GM21576 (cell line): Measurements from ENCODE around the gene NT5E.
"Not testable (repeated sequence)": the region's sequence is repeated elsewhere in the genome, so short reads cannot be mapped to it uniquely, and the experiment has no call there.

Experiments
- ATAC-seq: cut with Tn5 transposase; IDR thresholded peaks from one replicate; pipeline ENCODE4 v1.9.1; 2021; ENCODE audit warnings: mild to moderate bottlenecking, moderate library complexity; ENCODE audit not compliant: unreplicated experiment

The NT5E gene

DNA sequence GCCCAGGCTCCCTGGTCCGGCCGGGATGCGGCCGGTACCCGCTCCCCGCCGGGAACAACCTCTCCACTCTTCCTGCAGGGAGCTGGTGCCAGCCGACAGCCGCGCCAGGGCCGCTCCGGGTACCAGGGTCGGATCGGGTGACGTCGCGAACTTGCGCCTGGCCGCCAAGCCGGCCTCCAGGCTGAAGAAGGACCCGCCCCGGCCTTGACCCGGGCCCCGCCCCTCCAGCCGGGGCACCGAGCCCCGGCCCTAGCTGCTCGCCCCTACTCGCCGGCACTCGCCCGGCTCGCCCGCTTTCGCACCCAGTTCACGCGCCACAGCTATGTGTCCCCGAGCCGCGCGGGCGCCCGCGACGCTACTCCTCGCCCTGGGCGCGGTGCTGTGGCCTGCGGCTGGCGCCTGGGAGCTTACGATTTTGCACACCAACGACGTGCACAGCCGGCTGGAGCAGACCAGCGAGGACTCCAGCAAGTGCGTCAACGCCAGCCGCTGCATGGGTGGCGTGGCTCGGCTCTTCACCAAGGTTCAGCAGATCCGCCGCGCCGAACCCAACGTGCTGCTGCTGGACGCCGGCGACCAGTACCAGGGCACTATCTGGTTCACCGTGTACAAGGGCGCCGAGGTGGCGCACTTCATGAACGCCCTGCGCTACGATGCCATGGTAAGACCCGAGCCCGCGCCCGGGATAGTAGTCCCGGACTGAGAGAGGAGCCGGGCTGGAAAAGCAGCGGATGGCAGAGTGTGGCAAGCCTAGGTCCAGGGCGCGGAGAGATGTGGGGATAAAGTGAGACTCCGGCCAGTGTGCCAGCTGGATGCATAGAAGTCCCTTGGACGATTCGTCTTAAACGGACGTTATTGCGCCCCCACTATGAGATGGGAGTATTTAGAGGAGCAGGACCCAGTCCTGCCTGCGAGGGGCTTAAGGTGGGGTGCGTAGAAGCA is at the start of gene NT5E:
TSS of gene NT5E (plus strand) at position 266 of the 942 bp plus-strand sequence. CDS start at position 323, 57 bp downstream.
- peak; percentile 74 for ATAC-seq

DNA sequence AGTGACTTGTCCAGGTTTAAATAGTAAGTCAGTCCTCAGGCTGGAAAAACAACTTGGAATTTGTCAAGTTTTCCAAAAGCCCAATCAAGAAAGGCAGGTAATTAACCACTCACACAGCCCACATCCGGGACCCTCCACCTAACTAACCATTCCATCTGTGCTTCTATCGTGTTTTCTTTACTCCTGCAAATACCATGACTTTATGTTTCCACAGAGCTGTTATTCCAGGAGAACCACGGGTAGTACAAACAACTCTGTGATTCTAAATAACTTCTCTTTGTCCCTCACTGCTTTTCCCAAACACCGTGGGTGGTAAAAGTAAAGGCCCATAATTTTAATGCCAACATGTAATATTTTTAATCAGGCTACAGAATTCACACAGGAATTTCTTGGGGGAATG is 49.6 kb upstream of the NT5E start:
- ATAC-seq: no peak

DNA sequence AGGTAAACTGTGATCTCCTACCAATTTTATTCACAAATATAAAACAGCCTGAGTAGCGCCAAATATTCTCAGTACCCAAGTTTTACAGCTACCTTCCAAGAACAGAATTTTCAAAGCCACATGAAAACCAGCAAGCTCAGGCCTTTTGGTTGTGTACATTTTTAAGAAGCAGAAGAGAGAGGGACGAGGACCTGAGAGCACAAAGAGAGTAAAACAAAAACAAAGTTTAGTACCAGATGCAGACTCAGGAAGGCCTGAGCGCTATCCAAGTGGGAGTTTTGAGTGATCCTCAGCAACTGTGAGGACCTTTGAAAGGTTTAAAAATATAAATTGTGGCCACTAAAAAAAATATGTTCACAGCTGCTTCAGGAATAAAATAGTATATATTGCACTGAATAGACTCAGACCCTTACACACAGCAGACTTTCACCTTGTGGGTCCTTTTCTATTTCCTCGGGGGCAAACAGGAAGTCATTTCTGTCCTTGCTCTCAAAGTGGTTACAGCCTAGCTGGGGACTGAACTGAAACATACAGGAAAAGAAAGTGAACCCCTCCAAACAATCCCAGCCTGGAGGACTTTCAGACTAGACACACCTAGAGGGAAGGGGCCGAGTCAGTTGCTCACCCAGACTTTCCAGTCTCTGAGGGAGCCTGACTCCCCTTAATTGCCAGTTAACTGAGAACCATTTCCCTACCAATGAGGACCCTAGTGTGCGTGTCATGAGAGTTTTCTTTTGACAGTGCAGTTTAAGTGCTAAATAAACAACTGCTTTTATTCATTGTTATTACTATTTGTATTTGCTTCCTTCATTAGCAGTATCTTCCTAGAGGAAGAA is 48.5 kb upstream of the NT5E start:
- ATAC-seq: no peak

DNA sequence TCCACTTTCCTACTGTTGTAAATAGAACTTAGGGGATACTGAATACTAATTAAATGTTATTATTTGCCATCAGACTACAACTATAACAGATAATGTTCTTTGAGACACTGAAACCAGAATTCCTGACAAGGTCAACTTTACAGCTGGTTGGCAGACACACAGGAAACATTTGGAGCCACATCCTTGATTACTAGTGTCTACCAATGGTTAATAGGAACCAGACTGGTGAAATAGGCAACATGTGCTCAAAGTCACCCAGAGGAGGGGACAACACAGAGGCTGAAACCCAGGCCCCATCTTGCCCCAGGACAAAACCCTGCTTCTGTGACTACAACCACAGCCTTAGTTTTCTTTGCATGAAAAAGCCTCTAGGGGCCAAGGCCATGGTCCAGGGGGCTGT is 47.8 kb upstream of the NT5E start:
- no peak for ATAC-seq

DNA sequence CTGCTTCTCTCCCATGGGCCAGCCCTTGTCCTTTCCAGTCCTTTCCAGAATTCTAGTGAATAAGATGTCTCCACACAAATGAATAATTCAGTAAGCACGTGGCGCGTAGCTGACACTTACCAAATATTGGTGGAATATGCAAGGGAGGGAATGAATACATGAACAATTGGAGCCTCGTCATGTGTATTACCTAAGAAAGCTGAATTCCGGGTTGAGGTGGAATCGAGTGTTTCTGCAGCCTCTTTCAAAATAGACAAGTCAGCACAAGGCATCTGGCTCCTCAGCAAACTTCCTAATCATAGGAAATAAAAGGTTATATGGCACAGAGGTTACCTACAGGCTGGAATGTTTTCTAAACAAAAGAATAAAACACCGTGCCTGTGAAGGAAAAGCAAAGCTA is 47.0 kb upstream of the NT5E start:
- ATAC-seq: no peak

DNA sequence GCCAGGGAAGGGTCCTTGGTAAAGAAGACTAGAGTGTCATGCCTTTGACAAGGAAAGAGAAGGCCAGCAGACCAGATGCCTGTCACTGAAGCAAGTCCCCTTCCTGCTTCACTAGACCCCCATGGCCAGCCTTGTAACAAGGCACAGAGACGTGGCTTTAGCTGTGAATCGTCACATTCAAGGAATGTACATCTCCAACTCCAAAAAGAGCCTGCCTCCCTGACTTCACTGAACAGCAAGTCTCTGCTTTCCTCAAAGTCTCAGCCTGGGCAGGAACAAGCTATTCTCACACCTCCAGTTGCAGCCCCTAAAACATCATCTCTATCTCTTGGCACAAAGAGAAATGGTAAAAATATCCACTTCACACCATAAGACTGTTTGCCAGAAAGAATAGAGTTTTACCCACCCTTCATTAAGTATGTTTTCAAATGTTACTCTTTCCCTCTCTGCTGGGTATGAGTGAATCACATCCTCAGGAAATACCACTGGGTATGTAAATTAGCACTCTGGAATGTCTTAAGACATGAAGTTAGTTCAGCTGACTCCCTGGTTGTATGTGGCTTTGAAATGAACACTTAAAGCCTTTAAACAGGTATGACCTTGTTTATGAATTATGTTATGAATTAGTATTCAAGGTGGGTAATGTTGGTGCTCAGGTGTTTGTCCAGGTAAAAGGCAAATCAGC is 46.4 kb upstream of the NT5E start:
- ATAC-seq: no peak

DNA sequence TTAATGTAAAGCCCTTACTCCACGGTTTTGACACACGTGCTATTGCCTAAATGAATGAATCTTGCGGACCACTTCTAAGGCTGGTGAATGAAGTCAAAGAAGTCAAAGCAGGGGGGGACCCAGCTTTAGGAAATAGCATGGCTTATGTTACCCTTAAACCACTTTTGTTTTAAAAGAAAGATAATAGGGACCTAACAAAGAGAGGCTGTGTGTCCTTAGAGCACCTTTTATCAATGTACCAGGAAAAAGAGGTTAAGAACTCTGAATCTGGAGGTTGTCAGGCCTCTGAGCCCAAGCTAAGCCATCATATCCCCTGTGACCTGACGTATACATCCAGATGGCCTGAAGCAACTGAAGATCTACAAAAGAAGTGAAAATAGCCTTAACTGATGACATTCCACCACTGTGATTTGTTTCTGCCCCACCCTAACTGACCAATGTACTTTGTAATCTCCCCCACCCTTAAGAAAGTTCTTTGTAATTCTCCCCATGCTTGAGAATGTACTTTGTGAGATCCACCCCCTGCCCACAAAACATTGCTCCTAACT is 45.8 kb upstream of the NT5E start:
- not testable (repeated sequence) for ATAC-seq

DNA sequence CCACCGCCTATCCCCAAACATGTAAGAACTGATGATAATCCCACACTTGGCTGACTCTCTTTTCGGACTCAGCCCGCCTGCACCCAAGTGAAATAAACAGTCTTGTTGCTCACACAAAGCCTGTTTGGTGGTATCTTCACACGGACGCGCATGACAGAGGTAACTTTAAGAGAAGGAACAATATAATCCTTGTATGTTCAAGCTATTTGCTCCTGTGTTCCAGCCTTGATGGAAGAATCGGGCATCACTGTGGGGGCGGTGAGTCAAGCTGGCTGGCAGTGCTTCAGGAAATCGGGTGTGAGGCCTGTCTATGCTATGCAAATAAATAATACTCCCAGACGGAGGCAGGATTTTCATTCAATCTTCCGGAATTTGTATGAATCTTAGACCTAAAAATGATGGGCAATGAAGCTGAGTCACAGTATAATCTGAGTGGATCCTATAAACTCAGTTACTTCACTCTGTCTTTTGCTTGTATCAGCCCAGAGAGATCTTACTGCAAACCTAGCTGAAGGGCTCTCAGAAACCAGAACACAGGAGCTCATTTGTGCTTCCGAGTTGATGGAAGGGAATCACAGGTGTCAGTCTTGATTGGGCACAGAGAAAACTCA is 45.2 kb upstream of the NT5E start:
- peak; percentile 12 for ATAC-seq

DNA sequence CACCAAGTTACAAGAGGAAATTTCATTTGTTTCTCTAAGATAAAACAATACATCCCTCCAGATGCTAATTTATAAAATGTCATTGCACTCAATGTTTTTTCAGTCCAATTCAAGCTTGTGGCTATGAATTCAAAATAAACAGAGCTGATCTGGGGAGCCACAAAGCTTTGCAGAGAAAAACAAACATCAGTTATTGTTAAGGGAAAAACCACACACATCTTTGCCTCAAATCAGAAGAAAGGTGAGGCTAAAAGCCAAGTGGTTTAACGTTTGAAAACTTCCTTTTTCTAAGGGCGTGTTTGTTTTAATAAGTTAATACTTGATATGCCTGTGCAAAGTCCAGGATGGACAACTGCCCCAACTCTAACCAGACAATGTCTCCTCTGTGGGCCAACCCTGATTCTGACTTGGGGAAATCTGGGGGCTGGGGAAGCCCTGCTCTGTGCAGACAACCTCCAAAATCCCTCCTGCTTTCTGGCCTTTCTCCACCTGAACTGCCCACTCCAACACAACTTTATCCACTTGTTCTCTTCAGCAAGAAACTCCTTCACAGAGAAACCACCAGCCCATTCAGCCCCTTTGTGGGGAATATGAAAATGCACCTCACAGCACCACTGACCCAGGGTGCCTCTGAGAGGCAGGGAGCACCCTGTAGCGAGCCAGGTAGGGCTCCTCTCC is 44.6 kb upstream of the NT5E start:
- ATAC-seq: peak; percentile 39

DNA sequence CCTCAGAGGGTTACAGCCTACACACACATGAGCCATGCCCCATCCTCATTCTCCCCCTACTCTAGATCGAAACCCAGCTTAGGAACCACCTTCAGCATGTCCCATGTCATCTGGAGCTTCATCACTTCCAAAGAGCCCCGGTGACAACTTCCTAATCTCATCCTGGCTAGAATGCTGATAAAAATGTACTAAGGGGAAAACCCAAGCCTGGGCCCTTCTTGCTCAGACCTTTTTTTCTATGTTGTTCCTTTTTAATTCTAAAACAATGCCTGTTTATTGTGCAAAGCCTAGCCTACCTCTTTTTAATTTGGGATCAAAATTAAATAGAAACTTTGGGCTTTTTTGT is 44.1 kb upstream of the NT5E start:
- ATAC-seq: no peak

DNA sequence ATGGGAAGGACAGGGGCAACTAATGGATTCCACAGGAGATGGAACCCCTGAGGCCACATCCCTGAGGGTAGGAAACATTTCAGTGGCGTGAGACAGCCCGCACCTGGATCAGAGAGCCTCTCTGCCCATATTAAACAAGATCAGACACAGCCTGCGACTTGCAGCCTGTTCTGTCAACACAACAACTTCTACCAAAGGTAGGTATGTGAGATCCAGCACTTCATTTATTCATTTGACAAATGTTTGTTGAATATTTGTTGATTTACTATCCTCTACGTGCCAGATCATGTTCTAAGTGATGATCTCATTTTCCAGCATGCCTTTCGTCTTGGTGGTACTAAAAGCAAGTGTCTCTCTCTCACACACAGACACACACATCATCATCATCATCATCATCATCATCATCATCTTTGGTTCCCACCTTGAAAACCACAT is 43.2 kb upstream of the NT5E start:
- ATAC-seq: no peak

DNA sequence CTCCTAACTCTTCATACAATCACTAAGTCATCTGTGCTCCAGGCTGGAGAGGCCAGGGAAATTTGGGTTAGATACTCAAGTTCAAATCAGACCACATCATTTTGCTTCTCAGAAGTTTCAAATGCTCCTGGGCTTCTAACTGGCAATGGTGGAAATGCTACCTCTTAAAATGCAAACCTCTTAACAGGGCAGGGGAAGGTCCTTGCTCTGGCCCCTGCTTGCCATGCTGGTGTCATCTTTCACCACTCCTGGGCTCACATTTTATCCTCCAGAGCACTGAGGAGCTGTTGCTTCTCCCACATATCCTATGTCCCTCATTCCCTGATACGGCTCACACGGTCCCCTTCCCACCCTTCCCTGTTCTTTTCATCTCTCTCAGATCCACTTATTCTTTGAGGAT is 41.8 kb upstream of the NT5E start:
- ATAC-seq: no peak

DNA sequence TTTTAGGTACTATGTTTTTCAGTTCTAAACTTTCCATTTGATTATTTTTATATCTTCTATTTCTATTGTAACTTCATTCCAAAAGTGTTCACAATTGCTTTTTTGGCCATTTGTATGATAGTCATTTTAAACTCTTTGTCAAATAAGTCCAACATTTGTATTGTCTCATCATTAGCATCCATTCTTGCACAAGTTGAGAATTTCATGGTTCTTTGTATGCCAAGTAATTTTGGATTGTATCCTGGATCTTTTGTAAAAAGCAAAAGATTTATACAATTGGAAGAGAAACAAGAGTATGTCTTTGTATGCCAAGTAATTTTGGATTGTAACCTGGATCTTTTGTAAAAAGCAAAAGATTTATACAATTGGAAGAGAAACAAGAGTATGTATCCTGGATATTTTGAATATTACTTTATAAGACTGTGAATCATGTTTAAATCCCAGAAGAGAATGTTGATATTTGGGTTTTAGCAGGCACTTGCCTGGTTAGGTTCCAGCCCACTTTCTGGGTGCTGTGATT is 36.9 kb upstream of the NT5E start:
- no peak for ATAC-seq

DNA sequence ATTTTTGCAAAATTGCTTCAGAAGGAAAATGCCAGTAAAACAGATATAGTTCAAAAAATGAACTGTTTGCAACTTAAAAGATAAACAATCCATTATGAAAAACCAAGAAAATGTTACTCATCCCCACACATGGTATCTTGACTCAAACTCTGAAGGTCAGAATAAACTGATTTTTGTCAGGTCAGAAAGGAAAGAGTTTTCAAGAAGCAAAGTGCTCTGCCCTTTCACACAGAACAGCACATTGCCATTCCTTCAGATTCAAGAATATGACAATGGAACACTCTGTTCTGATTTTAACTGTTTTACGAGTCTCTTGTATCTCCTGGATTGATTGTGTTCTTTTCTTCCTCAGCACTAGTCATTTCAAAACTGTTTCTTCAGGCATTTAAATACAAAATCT is 33.8 kb upstream of the NT5E start:
- ATAC-seq: no peak

DNA sequence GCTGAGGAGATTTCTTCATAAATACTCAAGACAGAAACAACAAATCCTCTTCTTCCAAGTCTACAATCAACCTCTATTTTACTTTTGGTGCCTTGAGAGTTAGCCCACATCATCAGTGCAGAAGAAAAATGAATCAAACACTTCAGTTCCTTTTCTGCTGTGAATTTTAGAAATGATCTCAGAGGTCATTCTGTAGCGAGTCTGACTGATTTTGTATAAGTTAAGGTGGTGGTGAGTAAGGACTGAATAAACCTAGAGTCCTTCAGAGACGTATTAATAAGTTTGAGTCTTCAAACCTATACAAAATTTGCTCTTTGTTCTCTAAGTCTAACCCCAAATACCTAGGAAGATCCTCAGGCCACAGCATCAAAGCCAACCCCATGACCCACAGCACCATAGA is 33.1 kb upstream of the NT5E start:
- no peak for ATAC-seq

DNA sequence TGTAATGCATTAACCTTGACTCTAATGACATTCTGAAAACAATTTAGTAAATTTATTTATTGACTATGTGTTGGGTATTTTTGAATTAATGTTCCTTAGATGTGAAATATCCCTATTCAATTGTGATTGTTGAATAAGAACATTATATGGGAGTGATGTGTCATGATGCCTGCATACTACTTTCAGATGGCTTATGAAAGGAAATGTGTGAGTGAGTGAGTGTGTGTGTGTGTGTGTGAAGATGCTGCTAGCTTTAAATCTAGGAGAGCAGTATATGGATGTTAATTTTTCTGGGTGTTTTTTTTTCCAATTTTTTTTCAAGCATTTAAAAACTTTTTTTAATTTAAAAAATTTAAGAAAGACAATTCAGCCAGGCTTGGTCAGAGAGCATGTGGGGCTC is 32.5 kb upstream of the NT5E start:
- ATAC-seq: no peak

DNA sequence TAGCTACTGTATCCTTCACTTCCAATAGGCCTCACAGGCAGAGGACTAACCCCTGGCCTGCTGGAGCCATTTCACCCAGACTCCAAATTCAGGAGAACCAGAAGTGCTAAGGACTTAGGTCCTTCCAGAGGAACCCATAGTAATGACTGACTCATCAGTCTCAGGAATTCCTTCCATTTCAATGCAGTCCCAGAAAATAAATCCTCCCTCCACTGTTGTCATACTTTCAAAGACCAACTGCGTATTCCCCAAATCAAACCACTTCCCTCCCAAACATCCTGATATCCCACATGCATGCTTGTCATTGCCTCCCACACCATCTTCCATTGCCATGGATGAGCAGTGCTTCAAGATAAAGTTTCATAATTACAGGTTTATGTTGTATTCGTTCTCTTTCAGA is 31.8 kb upstream of the NT5E start:
- ATAC-seq: no peak

DNA sequence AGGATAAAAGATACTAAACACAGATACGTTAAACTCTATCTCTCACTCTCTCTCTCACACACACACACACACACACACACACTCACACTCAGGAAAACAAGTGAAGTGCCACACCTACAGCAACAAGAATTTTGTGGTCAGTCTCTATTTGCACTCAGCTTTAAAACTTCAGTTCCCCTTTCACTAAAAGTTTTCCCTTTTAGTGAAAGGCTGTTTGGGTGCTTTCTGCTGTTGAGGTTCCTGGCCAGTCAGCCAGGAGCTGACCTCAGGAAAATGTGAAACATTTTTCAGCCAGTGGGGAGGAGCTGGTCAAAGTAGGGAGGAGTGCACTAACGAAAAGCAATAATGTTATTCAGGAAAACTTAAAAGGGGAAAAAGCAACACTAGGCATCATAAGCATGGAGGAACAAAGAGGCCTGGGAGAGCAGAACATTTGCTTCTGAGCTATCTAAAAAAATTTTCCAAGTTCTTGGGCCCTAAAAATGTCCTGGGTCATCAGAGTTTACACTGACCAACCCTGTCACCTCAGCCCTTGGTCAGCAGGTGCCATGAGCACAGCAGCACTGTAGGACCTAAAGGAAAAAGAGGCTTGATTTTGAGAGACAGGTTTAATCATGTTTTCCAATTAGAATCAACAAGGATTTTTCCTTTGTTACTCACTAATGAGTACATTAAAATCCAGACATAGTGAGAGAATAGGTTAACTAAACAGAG is 30.7 kb upstream of the NT5E start:
- ATAC-seq: peak; percentile 84

DNA sequence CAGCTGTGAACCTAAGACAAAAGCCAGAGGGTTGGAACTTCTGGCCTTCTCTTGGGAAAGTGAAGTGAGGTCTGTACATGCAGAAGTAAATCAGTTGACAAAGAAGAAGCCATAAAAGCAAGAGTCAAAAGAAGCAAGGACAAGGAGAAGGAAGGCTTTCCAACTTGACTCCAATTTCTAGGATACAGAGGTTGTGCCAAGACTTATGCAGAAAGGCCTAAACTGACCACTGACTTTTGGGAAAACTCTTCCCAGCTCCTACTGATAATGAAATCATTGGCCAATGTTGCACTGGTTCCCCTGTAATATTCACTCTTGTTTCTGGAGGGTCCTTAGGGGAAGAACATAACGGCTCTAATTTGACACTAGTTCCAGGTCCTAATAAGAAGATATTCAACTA is 29.3 kb upstream of the NT5E start:
- ATAC-seq: no peak
